ENCODE measurements around the gene LHPP.

LHPP gene

DNA sequence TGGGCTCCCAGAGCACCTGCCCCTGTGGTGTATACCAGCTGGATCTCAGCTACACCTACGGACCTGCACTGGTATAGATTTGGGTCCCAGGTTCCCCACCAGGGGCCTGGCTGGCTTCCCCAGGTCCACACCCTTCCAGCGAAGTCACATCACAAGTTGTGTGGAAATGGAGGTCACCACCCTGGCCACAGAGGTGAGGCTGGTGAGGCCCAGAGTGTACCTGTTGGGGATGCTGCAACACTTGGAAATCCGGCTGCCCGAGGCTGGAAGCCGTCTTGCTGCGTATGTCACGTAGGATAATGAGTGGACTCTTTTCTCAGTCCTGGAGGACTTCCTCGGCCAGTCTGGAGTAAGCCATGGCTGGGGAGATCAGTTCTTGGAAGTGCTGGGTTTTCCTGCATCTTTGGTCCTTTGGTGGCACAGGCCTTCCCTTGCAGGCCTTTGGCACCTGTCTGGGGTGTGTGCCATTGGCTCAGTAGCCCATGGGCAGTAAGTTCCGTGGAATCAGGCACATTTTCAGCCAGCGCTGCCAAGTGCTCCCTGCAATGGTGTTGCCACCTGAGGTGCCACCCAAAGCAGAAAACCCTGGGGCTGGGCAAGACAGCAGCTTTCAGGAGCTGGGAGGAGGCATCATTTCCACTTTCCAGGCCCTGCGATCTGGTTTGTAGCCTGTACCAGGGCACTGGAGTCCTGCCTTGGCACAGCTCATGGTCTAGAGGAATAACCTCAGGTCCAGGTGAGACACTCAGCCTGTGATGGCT lies 97.9 kb downstream of the LHPP start:
- DNase-seq = no peak

GRCh38 chr10:124560377-124561105 lies 98.9 kb downstream of the LHPP start:
- no peak for DNase-seq

DNA sequence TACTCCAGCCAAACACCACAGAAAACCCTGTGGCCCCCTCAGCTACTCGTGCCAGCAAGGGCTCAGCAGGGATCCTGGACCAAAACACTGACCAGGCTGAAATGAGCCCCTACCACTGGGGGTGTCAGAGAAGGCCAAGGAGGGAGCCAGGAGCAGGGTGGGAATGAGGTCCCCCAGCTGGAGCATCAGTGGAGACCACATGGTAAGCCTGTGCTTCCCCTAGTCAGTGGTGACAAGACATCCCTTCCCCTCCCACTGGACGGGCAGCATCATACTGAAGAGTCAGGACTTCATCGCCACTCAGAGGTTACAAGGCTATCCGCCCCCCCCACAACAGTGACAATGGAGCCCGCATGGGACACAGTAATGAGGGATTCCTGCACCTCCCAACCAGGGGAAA lies 99.6 kb downstream of the LHPP start:
- no peak for DNase-seq

- no peak for DNase-seq
Observed at GRCh38 chr10:124562425-124563060, 100.9 kb downstream of the LHPP start.

DNA sequence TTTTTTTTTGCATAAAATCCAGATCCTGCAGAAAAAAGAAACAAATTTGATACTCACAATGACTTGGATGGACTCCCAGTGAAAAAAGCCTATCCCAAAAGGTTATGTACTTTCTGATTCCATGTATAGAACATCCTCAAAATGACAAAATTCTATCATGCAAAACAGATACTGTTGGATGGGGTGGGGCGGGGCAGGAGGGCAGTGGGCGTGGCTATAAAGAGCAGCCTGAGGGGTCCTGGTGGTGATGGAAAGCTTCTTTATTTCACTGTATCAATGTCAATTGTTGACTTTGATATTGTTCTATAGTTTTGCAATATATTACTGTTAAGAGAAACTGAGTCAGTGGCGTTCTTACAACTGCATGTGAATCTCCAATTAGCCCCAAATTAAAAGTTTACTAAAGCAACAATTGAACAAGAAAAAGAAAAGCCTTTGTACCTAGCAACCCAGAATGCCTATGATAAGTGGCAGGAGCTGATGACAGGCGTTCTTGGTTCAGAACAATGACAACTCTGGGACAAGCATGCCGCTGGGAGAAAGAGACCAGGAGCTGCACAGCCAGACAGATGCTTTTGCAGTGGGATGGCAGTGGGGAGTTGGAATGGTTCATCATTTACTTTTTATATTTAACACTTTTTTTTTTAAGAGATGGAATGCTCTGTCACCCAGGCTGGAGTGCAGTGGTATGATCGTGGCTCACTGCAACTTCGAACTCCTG lies 101.9 kb downstream of the LHPP start:
- DNase-seq = no peak

GRCh38 chr10:124564881-124565280 lies 103.3 kb downstream of the LHPP start:
- no peak for DNase-seq

DNA sequence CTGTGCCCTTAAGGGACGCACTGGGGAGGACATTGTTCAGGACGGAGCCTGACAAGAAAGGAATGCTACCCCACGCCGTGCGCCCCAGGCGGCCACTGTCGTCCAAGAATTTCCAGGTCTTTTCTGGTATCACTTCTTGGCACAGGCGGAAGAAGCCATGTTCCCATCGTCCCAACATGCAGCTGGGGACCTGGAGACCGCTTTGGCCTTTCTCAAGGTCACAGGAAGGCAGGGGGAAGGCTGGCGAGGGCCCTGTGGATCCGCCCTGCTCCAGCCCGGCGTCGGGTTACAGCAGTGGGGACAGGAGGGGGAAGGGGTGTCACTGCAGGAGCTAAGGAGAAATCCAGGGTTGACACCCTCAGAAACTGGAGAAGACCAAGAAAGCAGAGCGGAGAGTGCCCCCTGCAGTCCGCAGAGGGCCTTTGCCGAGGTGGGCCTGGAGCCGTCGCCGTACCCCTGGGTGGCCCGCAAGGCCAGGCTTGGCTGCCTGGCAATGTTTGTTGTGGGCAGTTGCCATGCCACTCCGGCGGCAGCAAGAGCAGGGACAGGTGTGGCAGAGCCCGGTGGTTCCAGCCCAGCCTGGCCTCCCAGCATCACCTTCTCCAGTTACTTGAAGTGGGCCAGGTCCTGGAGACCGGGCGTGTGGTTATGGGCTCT lies 104.1 kb downstream of the LHPP start:
- DNase-seq = no peak

- no peak for DNase-seq
Observed at GRCh38 chr10:124566222-124566888, 104.7 kb downstream of the LHPP start.

- no peak for DNase-seq
Observed at GRCh38 chr10:124566981-124567835, 105.6 kb downstream of the LHPP start.

- DNase-seq = no peak
Observed at GRCh38 chr10:124568339-124568738, 106.7 kb downstream of the LHPP start.

GRCh38 chr10:124568848-124569622 lies 107.4 kb downstream of the LHPP start:
- DNase-seq = no peak

DNA sequence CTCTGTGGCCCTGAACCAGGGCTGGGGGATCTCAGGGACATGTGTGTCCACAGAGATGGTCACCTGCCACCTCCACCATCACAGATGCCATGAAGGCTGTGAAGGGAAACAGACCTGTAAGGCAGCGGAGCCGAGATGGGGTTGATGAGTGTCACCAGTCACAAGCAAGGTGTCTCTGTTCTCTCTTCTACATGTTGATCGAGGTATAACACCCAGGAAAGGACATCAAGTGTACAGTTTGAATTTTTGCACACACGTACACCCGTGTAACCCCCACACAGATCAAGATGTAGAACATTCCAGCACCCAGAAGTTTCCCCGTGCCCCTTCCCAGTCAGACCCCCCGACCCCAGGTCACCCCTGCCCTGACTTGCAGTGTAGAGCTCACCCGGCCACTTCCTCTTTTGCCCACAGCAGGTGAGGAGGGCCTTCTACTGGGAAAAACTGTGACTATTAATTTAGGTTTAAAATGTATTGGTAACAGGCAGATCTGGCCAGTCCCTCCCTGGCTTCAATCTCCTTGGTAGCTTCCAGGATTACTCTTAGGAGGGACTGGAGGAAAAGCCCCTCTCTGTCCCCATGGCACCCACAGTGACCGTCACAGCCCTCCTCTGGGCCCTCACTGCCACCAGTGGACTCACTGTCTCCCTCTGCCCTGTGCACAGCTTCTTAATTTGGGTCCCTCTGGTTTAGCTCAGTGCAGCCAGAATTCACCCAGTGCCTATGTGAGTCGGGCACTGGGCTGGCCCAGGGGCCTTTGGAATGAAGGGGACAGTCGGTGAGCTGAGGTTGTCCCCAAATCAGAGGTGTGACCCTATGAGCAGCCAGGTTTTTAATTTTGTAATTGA lies 108.2 kb downstream of the LHPP start:
- no peak for DNase-seq

GRCh38 chr10:124570646-124571045 lies 109.0 kb downstream of the LHPP start:
- no peak for DNase-seq

- DNase-seq = no peak
Observed at GRCh38 chr10:124572751-124573150, 111.1 kb downstream of the LHPP start.

DNA sequence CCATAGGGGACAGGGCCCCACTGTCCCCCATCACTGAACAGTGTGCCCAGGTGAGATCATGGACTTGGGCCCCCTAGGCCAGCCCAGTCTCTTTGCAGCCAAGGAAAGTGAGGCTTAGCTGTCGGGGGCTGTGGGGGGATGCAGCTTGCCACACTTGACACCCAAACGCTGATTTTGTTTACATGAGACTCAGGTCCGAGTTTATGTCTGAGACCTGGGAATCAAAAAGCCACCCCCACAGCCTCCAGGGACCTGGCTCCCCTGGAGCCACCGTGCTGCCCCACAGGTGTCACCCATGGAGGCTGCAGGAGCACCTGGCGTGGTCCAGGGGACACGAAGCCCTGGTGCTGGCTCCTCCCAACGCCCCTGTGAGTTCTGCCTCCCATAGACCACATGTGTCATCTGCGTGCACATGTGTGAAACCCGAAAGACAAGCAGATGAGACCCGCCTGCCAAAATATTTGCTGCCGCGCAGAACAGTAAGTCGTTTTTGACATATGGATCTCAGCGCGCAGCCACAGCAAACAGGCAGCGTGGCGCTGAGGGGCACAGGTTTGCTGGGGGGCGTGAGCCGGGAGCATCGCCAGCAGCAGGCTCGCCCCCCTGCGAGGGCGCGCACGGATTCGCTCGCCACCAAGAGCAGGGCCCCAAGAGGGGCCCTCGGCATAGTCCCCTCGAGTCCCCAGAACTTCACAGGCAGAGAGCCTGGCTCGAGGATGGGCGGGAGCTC lies 112.3 kb downstream of the LHPP start:
- DNase-seq = no peak

DNA sequence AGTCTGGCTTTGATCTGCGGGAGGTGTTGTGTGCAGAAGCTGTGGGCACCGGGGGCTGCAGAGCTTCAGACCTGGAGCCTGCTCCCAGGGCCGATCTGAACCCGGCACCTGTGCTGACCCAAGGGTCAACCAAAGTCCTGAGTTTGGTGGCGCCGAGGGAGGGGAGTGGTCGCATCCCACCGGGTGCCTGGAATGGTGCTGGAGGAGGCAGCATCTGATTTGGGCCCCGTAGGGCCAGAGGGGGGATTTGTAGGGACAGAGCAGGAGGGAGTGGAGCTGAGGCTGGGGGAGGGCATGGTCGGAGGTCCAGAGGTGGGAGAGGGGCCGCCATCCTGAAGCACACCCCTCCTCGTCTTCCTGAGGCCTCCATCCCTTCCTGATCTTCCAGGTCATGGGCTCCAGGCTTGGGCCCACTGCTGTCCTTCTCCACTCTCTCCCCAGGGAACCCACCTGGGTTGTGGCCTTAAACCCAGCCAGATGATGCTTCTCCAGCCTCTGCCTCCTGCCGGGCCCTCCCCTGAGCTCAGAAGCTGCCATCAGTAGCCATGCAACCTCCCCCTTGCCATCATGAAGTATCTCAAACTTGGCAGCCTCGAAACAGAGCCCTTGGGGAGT lies 112.9 kb downstream of the LHPP start:
- DNase-seq = no peak

GRCh38 chr10:124575107-124576035 lies 113.7 kb downstream of the LHPP start:
- DNase-seq = no peak

Measured in T-helper 9 cell (primary cell).